Panc1 (cell line): ENCODE results near the gene OMA1. TPM values are rescaled to one million over a fixed set of nuclear protein-coding genes. Genes with fewer than 3 reads are reported as not detected.

Experiments
- ATAC-seq: fragments of 200-7000 bp; cut with Tn5 transposase; 2 replicates; pipeline ENCODE4 v1.9.1; 2020; ENCODE audit warnings: mild to moderate bottlenecking, moderate library complexity
- BruUV-seq: library from RNA; stranded (reverse); fragments of 400-500 nt; replicated peaks from 2 replicates; lab custom pipeline; 2021; lab: Mats Ljungman, UMichigan
- CTCF ChIA-PET: fragments of 300-600 bp; sonication (Branson Sonifier 250); formaldehyde crosslinking; loops from one replicate; lab custom pipeline; 2022; ENCODE audit warnings: antibody characterized with exemption; lab: Charles Lee
- POLR2A ChIA-PET: fragments of 300-600 bp; sonication (Branson Sonifier 250); formaldehyde crosslinking; loops from one replicate; lab custom pipeline; 2022; ENCODE audit warnings: antibody characterized with exemption; lab: Charles Lee
- DNase-seq: peaks from one replicate; pipeline ENCODE4 v3.0.0-alpha.2; 2010; ENCODE audit warnings: low read depth, low spot score
- H3K27ac ChIP-seq: 2 replicates; pipeline ENCODE4 v1.5.1; 2011; ENCODE audit warnings: mild to moderate bottlenecking, low read length, inconsistent platforms
- H3K27me3 ChIP-seq: fragments of 200-500 bp; sonication (Bioruptor generic); 2 replicates; pipeline ENCODE4 v1.6.0; 2014; ENCODE audit warnings: low read length, inconsistent platforms; ENCODE audit not compliant: control insufficient read depth, insufficient read depth
- H3K36me3 ChIP-seq: fragments of 200-500 bp; sonication (Bioruptor generic); 2 replicates; pipeline ENCODE4 v1.5.1; 2014; ENCODE audit warnings: inconsistent platforms, mild to moderate bottlenecking, low read length, moderate library complexity; ENCODE audit not compliant: control insufficient read depth, insufficient read depth
- H3K4me1 ChIP-seq: 2 replicates; pipeline ENCODE4 v1.5.1; 2011; ENCODE audit warnings: inconsistent platforms, mild to moderate bottlenecking, low read length, moderate library complexity; ENCODE audit not compliant: control insufficient read depth, insufficient read depth
- H3K4me3 ChIP-seq, 2 experiments: 2 replicates each; pipeline ENCODE4 v1.5.1; 2011 to 2012; ENCODE audit warnings: low read depth in 2 of 2, low read length in 2 of 2, mild to moderate bottlenecking in 2 of 2, inconsistent platforms in 1 of 2, moderate library complexity in 1 of 2
- H3K9me3 ChIP-seq: fragments of 200-500 bp; sonication (Bioruptor generic); 2 replicates; pipeline ENCODE4 v1.5.1; 2014; ENCODE audit warnings: low read depth, mild to moderate bottlenecking, inconsistent platforms, low read length, moderate library complexity; ENCODE audit not compliant: control insufficient read depth, insufficient read depth
- POLR2AphosphoS5 ChIP-seq: IDR thresholded peaks from 2 replicates; pipeline ENCODE4 v1.6.1; 2012; ENCODE audit warnings: mild to moderate bottlenecking, low read depth, low read length, moderate library complexity
- SIN3A ChIP-seq: IDR thresholded peaks from 2 replicates; pipeline ENCODE4 v1.6.1; 2012; ENCODE audit warnings: low read depth, mild to moderate bottlenecking, low read length, moderate library complexity, borderline replicate concordance; ENCODE audit not compliant: insufficient read depth
- TCF7L2 ChIP-seq: IDR thresholded peaks from 2 replicates; pipeline ENCODE4 v1.6.1; 2011; ENCODE audit warnings: mild to moderate bottlenecking, low read depth, low read length, inconsistent platforms
- in situ Hi-C: cut with HindIII; loops from 2 replicates; pipeline ENCODE4 v1.10.0; 2016; ENCODE audit warnings: low sequenced_read_pairs, low pct_unique_long_range_greater_than_20kb
- intact Hi-C: fragments of 100-400 bp; cut with micrococcal nuclease; formaldehyde crosslinking; loops from one replicate; pipeline ENCODE4 v1.10.0; 2022; ENCODE audit not compliant: unreplicated experiment
- total RNA-seq: library from RNA; stranded (reverse); gene quantifications from one replicate; pipeline ENCODE4 v1.2.1, GENCODE V29; 2021; ENCODE audit not compliant: unreplicated experiment
- TF ChIP-seq, protein P1 (sequence below), 2 experiments: IDR thresholded peaks; 2 replicates each; pipeline ENCODE4 v1.6.1; 2011 to 2012; ENCODE audit warnings: low read depth in 2 of 2, control low read depth in 1 of 2, low read length in 1 of 2, mild to moderate bottlenecking in 1 of 2, moderate library complexity in 1 of 2; ENCODE audit not compliant: insufficient read depth in 1 of 2
- TF ChIP-seq, protein P2 (sequence below): fragments of 450-650 bp; IDR thresholded peaks from 2 replicates; pipeline ENCODE4 v1.5.1; 2017; ENCODE audit warnings: mild to moderate bottlenecking

Gene OMA1
- total RNA-seq, 1 experiment from 2014 or later, result 16.6 TPM

DNA sequence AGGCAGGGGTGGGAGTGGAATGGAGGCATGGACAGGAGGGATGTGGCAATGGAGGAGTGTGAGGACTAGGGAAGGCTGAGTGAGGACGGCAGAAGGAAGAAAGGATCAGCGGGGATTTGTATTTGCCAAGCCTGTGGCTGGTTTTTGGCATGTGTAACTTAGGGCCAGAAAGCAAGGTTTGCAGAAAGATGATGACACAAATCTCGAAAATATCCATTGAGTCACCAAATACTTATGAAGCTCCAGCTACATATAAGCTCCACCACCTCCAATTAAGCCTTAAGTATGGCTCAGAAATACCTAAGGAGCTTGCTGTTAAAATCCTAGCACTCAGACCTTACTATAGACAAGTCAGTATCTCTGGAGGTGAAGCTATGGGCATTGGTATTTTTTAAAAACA, 90.1 kb downstream of the OMA1 start:
- intact Hi-C loops, result no loop called here
- H3K4me3 ChIP-seq, result no peak overlapping the region
- no peaks in the 10 kb centered on the region for H3K36me3 ChIP-seq
- H3K27ac ChIP-seq, result no peak overlapping the region
- ATAC-seq (no peak), DNase-seq (no peak)
- TF ChIP-seq, protein P1, sequence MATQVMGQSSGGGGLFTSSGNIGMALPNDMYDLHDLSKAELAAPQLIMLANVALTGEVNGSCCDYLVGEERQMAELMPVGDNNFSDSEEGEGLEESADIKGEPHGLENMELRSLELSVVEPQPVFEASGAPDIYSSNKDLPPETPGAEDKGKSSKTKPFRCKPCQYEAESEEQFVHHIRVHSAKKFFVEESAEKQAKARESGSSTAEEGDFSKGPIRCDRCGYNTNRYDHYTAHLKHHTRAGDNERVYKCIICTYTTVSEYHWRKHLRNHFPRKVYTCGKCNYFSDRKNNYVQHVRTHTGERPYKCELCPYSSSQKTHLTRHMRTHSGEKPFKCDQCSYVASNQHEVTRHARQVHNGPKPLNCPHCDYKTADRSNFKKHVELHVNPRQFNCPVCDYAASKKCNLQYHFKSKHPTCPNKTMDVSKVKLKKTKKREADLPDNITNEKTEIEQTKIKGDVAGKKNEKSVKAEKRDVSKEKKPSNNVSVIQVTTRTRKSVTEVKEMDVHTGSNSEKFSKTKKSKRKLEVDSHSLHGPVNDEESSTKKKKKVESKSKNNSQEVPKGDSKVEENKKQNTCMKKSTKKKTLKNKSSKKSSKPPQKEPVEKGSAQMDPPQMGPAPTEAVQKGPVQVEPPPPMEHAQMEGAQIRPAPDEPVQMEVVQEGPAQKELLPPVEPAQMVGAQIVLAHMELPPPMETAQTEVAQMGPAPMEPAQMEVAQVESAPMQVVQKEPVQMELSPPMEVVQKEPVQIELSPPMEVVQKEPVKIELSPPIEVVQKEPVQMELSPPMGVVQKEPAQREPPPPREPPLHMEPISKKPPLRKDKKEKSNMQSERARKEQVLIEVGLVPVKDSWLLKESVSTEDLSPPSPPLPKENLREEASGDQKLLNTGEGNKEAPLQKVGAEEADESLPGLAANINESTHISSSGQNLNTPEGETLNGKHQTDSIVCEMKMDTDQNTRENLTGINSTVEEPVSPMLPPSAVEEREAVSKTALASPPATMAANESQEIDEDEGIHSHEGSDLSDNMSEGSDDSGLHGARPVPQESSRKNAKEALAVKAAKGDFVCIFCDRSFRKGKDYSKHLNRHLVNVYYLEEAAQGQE (IDR thresholded peaks at IDR 0.05; ENCODE audit: insufficient read depth in 1 of 2, low read depth in 2 of 2, low read length in 1 of 2), result no peak
- TF ChIP-seq, protein P2, sequence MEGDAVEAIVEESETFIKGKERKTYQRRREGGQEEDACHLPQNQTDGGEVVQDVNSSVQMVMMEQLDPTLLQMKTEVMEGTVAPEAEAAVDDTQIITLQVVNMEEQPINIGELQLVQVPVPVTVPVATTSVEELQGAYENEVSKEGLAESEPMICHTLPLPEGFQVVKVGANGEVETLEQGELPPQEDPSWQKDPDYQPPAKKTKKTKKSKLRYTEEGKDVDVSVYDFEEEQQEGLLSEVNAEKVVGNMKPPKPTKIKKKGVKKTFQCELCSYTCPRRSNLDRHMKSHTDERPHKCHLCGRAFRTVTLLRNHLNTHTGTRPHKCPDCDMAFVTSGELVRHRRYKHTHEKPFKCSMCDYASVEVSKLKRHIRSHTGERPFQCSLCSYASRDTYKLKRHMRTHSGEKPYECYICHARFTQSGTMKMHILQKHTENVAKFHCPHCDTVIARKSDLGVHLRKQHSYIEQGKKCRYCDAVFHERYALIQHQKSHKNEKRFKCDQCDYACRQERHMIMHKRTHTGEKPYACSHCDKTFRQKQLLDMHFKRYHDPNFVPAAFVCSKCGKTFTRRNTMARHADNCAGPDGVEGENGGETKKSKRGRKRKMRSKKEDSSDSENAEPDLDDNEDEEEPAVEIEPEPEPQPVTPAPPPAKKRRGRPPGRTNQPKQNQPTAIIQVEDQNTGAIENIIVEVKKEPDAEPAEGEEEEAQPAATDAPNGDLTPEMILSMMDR, result no peak
- TF ChIP-seq POLR2AphosphoS5 (no peak), TCF7L2 (no peak), SIN3A (no peak)
- in situ Hi-C loops, result no loop called here
- ChIA-PET CTCF (no interaction called here), POLR2A (no interaction called here)
- no peaks in the 10 kb centered on the region for H3K9me3 ChIP-seq
- BruUV-seq, result no TSS peak
- H3K4me1 ChIP-seq, result no peaks in the 10 kb centered on the region
- no peaks in the 10 kb centered on the region for H3K27me3 ChIP-seq

DNA sequence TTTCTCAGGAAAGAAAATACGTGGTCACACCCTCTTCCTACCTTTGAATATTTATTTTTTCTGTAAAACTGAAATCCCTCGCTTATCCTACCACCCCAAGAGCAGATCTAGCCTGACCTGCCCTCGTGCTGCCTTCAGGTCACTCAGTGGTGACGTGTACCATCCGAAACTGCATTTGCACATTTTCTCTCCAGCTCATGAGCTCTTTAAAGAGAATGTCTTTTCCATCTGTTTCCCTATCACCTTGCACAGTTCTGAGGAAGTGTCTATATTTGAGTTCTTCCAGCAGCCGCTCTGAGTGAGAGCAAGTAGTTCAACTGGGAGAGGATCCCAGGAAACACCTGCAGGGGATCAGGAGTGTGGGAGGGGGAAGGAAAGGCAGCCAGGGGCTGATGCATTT, 91.7 kb downstream of the OMA1 start:
- no peaks in the 10 kb centered on the region for H3K4me1 ChIP-seq
- H3K4me3 ChIP-seq, result no peak overlapping the region
- no peaks in the 10 kb centered on the region for H3K9me3 ChIP-seq
- TF ChIP-seq, protein P2, result no peak
- TF ChIP-seq, protein P1 (IDR thresholded peaks at IDR 0.05; ENCODE audit: insufficient read depth in 1 of 2, low read depth in 2 of 2, low read length in 1 of 2), result no peak
- TF ChIP-seq SIN3A, result no peak
- TF ChIP-seq POLR2AphosphoS5, result no peak
- no peak for TF ChIP-seq TCF7L2
- ChIA-PET CTCF (no interaction called here), POLR2A (no interaction called here)
- ATAC-seq (no peak), DNase-seq (no peak)
- in situ Hi-C loops (no loop called here), intact Hi-C loops (no loop called here)
- H3K36me3 ChIP-seq, result no peaks in the 10 kb centered on the region
- BruUV-seq, result no TSS peak
- H3K27me3 ChIP-seq, result no peaks in the 10 kb centered on the region
- H3K27ac ChIP-seq, result no peak overlapping the region
